Upper lobe of left lung (tissue), 4 donors: ENCODE measurements around the gene KLC3.

Source experiments
- CTCF ChIP-seq, 6 experiments: fragments of 450-650 bp in 4 of 6; fragments of 200-600 bp in 2 of 6; sonication (generic) in 2 of 6; IDR thresholded peaks; one replicate each; pipeline ENCODE4 v1.5.1; 2016 to 2019; ENCODE audit warnings: antibody characterized with exemption in 6 of 6
- EP300 ChIP-seq, 4 donors: sonication (generic); formaldehyde crosslinking; IDR thresholded peaks; one replicate each; pipeline ENCODE4 v1.5.1; 2017; ENCODE audit warnings: antibody characterized with exemption in 4 of 4, control low read depth in 2 of 4
- POLR2A ChIP-seq, 4 donors: fragments of 450-650 bp; IDR thresholded peaks; one replicate each; pipeline ENCODE4 v1.5.1; 2016 to 2017; ENCODE audit warnings: antibody characterized with exemption in 4 of 4, mild to moderate bottlenecking in 2 of 4

GRCh38 chr19:45327404-45328143 is 13.0 kb upstream of the KLC3 start:
- no peak for TF ChIP-seq POLR2A (IDR thresholded peaks at IDR 0.05)
- no peak for TF ChIP-seq CTCF (IDR thresholded peaks at IDR 0.05)
- TF ChIP-seq EP300 (IDR thresholded peaks at IDR 0.05): no peak
